ENCODE results near the gene RGS19. TPM values are rescaled to one million over a fixed set of nuclear protein-coding genes. Genes with fewer than 3 reads are reported as not detected.
"Not testable (repeated sequence)": the region's sequence is repeated elsewhere in the genome, so short reads cannot be mapped to it uniquely, and the experiment has no call there.

RGS19 gene
- total RNA-seq, 4 donors from 2014 or later: 4.6 to 38.8 (median 6.7) TPM

DNA sequence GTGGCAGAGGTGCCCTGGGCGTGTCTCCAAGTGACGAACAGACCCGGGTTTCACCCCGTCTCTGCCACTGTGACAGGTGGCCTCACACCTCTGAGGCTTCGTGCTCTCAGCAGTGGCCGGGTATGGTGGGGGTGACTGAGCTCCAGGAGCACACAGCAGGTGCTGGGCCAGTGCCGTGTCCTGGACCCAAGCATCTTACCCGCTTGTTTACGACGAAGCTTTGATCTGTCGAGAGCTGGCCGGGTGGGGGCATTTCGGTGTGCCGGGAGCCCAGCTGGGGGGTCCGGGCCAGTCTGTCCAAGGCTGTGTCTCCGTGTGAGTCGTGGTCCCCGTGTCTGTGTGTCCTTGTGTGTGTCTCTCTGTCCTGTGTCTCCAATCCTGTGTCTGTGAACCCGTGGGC lies 12.0 kb upstream of the RGS19 start:
- DNase-seq: no peak
- no peaks in the 10 kb centered on the region for H3K27me3 ChIP-seq
- no peaks in the 10 kb centered on the region for H3K4me1 ChIP-seq
- H3K36me3 ChIP-seq: no peaks in the 10 kb centered on the region
- H3K27ac ChIP-seq: no peak overlapping the region
- intact Hi-C loops (cut with DNase I; ENCODE audit: low total_unique reads): no loop called here
- no peak overlapping the region for H3K4me3 ChIP-seq
- H3K9me3 ChIP-seq: peaks cover 0 to 4% of the 10 kb centered on the region in 2 donors
- TF ChIP-seq POLR2A (IDR thresholded peaks at IDR 0.05): no peak
- TF ChIP-seq, protein P1, sequence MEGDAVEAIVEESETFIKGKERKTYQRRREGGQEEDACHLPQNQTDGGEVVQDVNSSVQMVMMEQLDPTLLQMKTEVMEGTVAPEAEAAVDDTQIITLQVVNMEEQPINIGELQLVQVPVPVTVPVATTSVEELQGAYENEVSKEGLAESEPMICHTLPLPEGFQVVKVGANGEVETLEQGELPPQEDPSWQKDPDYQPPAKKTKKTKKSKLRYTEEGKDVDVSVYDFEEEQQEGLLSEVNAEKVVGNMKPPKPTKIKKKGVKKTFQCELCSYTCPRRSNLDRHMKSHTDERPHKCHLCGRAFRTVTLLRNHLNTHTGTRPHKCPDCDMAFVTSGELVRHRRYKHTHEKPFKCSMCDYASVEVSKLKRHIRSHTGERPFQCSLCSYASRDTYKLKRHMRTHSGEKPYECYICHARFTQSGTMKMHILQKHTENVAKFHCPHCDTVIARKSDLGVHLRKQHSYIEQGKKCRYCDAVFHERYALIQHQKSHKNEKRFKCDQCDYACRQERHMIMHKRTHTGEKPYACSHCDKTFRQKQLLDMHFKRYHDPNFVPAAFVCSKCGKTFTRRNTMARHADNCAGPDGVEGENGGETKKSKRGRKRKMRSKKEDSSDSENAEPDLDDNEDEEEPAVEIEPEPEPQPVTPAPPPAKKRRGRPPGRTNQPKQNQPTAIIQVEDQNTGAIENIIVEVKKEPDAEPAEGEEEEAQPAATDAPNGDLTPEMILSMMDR (IDR thresholded peaks at IDR 0.05): no peak

DNA sequence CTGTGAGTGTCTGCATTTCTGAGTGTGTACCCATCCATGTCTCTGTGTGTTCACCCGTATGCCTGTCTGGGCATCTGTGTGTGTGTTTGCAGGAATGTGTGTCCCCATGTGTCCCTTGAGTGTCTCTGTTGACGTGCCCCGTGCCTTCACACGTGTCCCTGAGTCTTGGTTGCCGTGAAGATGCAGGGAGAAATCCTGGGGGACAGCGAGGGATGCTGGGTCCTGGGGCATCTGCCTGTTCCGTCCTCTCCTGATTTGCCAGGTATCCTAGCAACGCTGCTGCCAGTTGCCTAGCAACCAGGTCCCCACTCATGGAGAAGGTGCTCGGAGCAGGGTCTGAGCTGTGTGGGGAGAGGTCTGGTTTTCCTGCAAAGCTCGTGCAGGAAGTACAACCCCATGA lies 10.8 kb upstream of the RGS19 start:
- Histone ChIP-seq H3K27me3 (no peaks in the 10 kb centered on the region), H3K9me3 (peaks cover 0 to 4% of the 10 kb centered on the region in 2 donors), H3K4me1 (no peaks in the 10 kb centered on the region), H3K36me3 (no peaks in the 10 kb centered on the region), H3K27ac (no peak overlapping the region), H3K4me3 (no peak overlapping the region)
- no peak for DNase-seq
- intact Hi-C loops (cut with DNase I; ENCODE audit: low total_unique reads): no loop called here
- no peak for TF ChIP-seq POLR2A (IDR thresholded peaks at IDR 0.05)
- TF ChIP-seq, protein P1 (IDR thresholded peaks at IDR 0.05): no peak

DNA sequence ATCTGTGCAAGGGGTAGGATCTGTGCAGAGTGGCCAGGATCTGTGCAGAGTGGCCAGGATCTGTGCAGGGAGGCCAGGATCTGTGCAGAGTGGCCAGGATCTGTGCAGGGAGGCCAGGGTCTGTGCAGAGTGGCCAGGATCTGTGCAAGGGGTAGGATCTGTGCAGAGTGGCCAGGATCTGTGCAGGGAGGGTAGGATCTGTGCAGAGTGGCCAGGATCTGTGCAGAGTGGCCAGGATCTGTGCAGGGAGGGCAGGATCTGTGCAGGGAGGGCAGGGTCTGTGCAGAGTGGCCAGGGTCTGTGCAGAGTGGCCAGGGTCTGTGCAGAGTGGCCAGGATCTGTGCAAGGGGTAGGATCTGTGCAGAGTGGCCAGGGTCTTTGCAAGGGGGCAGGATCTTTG lies 9.3 kb upstream of the RGS19 start:
- intact Hi-C loops (cut with DNase I; ENCODE audit: low total_unique reads); H3K27ac ChIP-seq; H3K27me3 ChIP-seq; DNase-seq; H3K36me3 ChIP-seq; H3K4me1 ChIP-seq; H3K9me3 ChIP-seq; H3K4me3 ChIP-seq: not testable (repeated sequence)

DNA sequence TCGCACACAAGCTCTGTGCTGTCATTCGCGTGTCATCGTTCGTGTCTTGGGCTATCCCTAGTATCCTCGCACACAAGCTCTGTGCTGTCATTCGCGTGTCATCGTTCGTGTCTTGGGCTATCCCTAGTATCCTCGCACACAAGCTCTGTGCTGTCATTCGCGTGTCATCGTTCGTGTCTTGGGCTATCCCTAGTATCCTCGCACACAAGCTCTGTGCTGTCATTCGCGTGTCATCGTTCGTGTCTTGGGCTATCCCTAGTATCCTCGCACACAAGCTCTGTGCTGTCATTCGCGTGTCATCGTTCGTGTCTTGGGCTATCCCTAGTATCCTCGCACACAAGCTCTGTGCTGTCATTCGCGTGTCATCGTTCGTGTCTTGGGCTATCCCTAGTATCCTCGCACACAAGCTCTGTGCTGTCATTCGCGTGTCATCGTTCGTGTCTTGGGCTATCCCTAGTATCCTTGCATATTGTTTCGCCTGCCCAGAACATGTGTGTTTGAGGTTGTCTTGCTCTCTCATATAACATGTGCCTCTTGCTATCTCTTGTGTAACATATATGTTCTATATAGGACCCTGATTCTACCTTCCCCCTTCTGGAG lies 8.0 kb upstream of the RGS19 start:
- DNase-seq; intact Hi-C loops (cut with DNase I; ENCODE audit: low total_unique reads); H3K36me3 ChIP-seq; H3K27me3 ChIP-seq; H3K4me3 ChIP-seq; H3K4me1 ChIP-seq; H3K27ac ChIP-seq; H3K9me3 ChIP-seq: not testable (repeated sequence)

DNA sequence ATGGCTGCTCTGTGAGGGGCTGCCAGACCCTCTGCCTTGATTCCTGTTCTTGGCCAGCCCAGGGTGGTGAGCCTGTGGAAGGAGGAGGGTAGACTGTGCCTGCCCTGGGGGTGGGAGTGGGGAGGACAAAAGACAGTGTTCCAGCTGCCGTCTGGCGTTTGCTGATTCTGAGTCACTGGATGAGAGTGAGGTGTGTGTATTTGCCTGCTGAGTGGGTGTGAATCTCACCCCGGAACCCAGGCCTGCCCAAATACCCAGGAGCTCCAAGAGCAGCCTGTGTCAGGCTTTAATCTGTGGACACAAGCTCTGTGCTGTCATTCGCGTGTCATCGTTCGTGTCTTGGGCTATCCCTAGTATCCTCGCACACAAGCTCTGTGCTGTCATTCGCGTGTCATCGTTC lies 7.5 kb upstream of the RGS19 start:
- intact Hi-C loops (cut with DNase I; ENCODE audit: low total_unique reads): no loop called here
- peaks cover 0 to 6% of the 10 kb centered on the region in 2 donors for H3K27me3 ChIP-seq
- no peak overlapping the region for H3K4me3 ChIP-seq

DNA sequence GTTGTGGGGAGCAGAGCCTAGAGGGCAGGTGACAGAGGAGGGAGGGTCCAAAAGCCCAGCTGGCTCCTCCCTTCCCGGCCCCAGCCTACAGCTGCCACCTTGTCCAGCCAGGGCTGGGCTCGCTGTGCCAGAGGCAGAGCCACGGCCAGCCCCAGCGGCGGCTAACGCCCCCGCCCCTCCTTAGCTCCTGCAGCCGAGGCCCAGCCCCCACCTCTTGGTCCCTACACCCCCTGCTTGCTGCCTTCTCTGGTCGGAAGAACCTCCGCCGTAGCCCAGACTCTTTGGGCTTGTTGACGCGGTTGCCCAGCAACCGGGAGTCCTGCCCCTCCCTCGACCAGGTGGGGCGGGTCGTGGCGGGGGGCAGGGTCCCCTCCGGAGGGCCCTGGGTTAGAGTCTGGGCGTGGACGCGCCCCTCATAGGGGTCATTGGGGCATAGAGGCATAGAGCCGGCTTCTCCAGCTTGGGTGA lies 5.4 kb upstream of the RGS19 start:
- Histone ChIP-seq H3K27me3 (peaks cover 0 to 6% of the 10 kb centered on the region in 2 donors), H3K9me3 (peaks cover 0 to 4% of the 10 kb centered on the region in 2 donors), H3K4me1 (peaks cover 0 to 6% of the 10 kb centered on the region in 2 donors), H3K27ac (no peak overlapping the region), H3K4me3 (no peak overlapping the region), H3K36me3 (no peaks in the 10 kb centered on the region)
- TF ChIP-seq POLR2A (IDR thresholded peaks at IDR 0.05): no peak
- TF ChIP-seq, protein P1 (IDR thresholded peaks at IDR 0.05): no peak
- intact Hi-C loops (cut with DNase I; ENCODE audit: low total_unique reads): no loop called here
- DNase-seq: no peak

More for the DNA sequence above, 7.5 kb upstream of the RGS19 start:
- Histone ChIP-seq H3K36me3 (no peaks in the 10 kb centered on the region), H3K27ac (no peak overlapping the region), H3K4me1 (peaks cover 0 to 6% of the 10 kb centered on the region in 2 donors), H3K9me3 (peaks cover 0 to 4% of the 10 kb centered on the region in 2 donors)
- DNase-seq: no peak
- no peak for TF ChIP-seq POLR2A (IDR thresholded peaks at IDR 0.05)
- TF ChIP-seq, protein P1 (IDR thresholded peaks at IDR 0.05): no peak
